T47D (cell line): ENCODE data around the gene AVP.
"Not testable (repeated sequence)": the region's sequence is repeated elsewhere in the genome, so short reads cannot be mapped to it uniquely, and the experiment has no call there.

Experiments used
- DNase-seq, 2 experiments: peaks; one replicate each; pipeline versions ENCODE4 v3.0.0 to v3.0.0-alpha.2; 2011 to 2012; ENCODE audit warnings: low read depth in 1 of 2, low spot score in 1 of 2
- JUND ChIP-seq: IDR thresholded peaks from 2 replicates; pipeline ENCODE4 v1.6.1; 2012; ENCODE audit warnings: low read depth
- in situ Hi-C: cut with HindIII; loops from 2 replicates; pipeline ENCODE4 v1.10.0; 2016; ENCODE audit warnings: low sequenced_read_pairs, low pct_unique_long_range_greater_than_20kb

AVP gene

GRCh38 chr20:3121271-3121911, 36.9 kb upstream of the AVP start:
- no peak for DNase-seq
- in situ Hi-C loops, result no loop called here
- no peak for TF ChIP-seq JUND

DNA sequence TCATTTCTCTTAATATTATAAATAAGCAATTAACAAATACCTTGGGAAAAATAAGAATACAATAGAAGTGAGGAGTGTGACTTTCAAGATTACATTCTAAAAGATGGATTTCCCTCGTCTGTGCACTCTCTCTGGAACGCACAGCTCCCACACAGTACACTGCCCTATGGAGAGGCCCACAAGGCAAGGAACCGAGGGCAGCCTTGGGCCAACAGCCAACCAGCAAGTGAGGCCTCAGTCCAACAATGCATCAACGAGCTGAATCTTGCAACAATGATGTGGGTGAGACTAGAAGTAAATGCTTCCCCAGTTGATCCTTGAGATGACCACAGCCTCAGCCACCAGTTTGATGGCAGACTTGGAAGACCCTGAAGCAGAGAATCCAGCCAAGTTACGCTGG, 34.5 kb upstream of the AVP start:
- TF ChIP-seq JUND, result no peak
- DNase-seq, result no peak
- in situ Hi-C loops, result no loop called here

GRCh38 chr20:3117839-3118379, 33.4 kb upstream of the AVP start:
- in situ Hi-C loops, result not testable (repeated sequence)
- peak; percentile 53 to 87 for DNase-seq

DNA sequence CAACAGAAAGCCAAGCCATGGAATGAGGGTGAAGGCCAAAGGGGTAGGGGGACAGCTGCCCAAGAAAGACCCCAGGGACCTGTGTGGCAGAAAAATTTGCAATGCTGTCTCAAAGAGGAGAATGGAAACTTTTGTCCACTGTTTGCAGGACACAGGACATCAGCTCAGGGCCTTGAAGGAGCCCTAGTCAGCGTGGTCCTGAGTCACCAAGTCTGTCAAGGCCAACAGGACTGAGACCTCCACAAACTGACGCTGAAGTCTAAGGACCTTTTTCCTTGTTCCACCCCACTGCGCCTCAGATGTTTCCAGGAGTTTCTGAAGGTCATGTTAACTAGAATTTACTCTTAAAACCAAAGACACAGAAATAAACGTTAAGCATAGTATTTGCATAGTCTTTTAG, 31.8 kb upstream of the AVP start:
- in situ Hi-C loops, result no loop called here
- TF ChIP-seq JUND, result no peak
- no peak for DNase-seq

DNA sequence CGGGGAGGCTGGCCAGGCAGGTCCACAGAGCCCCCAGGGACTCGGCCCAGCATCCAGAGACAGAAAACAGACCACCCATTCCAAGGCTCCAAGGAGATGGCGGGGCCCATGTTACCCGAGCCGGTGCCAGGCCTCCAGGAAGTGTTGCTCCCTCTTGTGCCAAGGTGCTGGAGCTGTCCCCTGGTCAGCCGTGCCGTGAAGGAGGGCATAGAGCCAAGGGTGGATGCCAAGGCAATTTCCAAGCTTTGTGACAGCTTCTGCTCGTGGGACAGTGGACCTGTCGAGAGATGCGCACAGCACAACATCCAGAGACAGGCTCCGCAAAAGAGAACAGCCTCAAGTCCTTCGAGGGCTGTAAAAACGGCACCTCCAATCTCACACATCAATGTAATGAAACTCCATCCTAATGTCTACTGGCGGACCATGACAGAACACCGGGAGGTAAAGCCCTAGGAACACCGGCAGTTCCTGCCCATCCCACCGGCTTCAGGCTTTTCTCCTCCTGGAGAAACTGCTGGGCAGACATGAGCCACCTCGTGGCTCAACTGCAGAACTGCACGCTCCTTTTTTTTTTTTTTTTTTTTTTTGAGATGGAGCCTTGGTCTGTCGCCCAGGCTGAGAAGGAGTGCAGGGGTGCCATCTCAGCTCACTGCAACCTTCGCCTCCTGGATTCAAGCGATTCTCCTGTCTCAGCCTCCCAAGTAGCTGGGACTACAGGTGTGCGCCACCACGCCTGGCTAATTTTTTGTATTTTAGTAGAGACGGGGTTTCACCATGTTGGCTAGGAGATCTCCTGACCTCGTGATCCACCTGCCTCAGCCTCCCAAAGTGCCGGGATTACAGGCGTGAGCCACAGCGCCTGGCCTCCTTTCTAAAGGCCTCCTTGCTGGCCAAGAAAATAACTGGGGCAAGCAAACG, 30.9 kb upstream of the AVP start:
- TF ChIP-seq JUND, result no peak
- in situ Hi-C loops, result no loop called here
- peak; percentile 65 to 81 for DNase-seq

DNA sequence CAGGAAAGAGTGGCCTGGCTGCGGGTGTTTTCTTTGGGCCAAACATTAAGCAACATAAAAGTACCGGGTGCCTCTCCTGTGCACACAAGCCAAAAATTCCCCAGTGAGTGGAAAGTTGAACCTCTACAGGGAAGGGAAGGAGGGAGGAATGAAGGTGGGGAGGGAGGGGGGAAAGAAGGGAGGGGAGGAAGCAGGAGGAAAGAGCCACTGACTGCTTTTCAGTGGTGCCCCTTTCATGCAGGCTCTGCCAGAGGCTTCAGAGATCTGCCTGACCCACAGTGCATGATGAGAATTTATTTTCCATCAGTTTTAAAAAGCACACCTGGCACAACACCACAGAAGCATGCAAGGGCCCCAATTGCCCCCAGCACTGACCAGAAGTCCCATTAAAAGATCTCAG, 27.5 kb upstream of the AVP start:
- TF ChIP-seq JUND, result no peak
- DNase-seq, result no peak
- in situ Hi-C loops, result no loop called here

- no peak for TF ChIP-seq JUND
- no peak for DNase-seq
- in situ Hi-C loops, result no loop called here
Measured at GRCh38 chr20:3111507-3111906, 27.0 kb upstream of the AVP start.

DNA sequence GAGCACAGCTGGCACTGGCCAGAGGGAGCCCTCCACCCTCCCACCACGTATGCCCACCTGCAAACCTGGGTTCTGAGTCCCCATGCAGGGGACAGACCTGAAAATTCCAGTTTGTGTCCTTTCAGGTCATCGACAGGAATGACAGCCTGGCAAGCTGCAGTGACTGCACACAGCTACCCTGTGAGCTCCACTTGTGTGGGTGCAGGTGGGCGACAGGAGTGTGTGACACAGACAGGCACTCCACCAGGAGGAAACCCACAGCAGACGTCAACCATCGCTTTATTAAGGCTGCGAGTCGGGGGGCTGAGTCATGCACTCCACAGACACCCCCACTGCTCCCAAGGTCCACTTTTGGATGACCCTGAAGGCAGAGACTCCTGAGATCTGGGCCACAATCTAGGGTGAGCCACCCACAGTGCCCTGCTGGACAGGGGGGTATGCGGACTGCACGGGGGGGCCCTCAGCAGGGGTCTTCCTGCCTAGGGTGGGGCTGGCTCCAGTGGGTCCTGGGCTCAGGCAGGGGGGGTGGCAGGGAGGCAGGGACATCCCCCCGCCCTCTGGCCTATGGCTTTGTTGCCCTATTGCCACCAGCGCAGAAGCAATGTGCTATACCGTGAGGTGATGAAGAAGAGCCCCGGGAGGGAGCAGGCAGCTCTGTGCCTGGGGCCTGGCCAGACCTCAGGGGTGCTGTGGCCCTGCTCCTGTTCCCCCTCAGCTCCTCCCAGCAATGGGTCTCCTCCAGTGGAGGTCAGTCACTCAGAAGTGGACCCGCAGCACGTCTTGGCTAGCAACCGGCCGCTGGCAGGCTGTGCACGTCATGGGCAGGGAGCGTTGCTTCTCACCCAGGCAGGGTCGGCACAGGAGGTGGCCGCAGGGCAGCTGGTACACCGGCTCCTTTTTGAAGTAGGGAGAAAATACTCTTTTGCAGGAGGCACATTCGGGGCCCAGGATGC, 25.1 kb upstream of the AVP start:
- in situ Hi-C loops, result no loop called here
- no peak for TF ChIP-seq JUND
- DNase-seq, result no peak

- no peak for DNase-seq
- in situ Hi-C loops, result no loop called here
- TF ChIP-seq JUND, result no peak
Measured at GRCh38 chr20:3107464-3108025, 23.0 kb upstream of the AVP start.

DNA sequence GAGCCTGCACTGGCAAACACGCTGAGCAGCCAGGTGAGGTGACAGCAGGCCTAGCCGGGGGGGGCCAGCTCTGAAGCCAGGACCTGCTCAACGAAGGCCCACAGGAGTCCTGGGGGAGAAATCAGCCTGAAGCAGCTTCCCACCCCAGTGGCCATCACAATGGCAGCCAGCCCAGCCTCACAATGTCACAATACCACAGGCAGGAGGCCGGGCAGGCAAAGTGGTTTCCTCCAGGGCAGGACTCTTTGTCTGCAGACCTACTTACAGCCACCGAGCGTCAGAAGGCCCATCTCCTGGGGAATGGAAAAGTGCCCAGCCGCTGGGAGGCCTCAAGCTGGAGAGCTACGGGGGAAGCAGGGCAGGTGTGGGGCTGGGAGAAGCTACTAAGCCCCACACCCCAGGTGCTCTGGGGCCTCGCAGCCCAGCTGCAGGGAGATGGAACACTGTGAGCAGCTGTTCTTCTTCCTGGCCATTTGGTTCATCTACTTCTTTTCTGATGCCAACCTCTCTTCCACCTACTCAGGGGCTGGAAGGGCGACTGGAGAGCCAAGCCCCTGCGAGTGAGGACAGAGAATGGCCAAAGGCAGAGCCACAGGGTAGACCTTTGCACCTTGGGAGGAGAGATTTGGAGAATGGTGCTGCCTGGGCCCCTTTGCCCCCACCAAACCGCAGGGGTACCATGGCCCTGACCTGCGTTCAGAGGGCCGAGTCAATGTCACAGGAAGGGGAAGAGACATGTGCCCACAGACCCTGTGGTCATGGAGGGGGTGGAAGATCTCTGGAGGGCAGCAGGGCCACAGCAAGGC, 22.3 kb upstream of the AVP start:
- in situ Hi-C loops, result no loop called here
- no peak for TF ChIP-seq JUND
- DNase-seq, result no peak

DNA sequence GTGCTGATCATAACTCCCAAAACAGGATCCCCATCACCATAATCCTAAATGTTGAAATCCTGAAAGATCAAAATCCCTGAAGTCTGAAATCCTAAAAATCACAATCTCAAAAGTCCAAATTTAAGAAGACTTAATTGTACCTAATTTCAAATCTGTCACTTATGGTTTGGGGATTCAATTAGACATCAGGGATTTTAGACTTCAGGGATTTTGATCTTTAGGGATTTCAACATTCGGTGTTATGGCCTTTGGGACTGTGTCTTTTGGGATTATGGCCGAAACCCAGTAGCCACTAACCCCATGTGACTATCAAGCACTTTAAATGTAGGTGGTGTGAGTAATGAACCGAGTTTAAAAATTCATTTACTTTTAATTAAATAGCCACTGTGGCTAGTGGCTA, 21.7 kb upstream of the AVP start:
- in situ Hi-C loops, result no loop called here
- no peak for DNase-seq
- TF ChIP-seq JUND, result no peak
